ENCODE data around the gene KRT84. TPM values are rescaled to one million over a fixed set of nuclear protein-coding genes. Genes with fewer than 3 reads are reported as not detected.

KRT84 gene
- total and polyA plus RNA-seq, 2 of the 4 experiments (the other 2 are of a cell fraction): not detected

DNA sequence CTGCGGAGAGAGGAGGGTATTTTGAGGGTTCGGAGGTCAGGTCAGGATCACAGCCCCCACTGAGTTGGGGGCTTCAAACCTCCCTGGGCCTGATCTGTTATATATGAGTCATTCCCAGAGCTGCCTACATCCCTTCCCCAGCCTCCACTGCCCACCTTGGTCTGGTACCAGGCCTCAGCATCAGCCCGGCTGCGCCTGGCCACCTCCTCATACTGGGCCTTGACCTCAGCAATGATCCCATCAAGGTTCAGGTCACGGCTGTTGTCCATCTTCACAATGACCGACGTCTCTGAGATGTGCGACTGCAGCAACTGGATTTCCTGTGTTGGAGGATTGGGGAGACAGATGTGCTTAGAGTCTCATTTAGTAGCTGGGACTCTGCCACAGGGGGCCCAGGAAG lies 4.2 kb downstream of the KRT84 start:
- no peak overlapping the region for H3K14ac ChIP-seq (replicated peaks; ENCODE audit: low read depth, low read length)
- WGBS, 2 experiments (ENCODE audit: extremely low coverage in 2 of 2, insufficient read length in 1 of 2): no CpG with 5 or more reads among the region's 8 CpGs
- in situ Hi-C loops (cut with MboI; ENCODE audit: low sequenced_read_pairs) (no loop called here), intact Hi-C loops (cut with micrococcal nuclease) (no loop called here), dilution Hi-C loops (cut with HindIII; ENCODE audit: low sequenced_read_pairs, unreplicated experiment) (no loop called here)
- ATAC-seq (ENCODE audit: low read depth) (no peak), DNase-seq (no peak)
- H3K56ac ChIP-seq (ENCODE audit: extremely low read depth, insufficient read depth, low read length): no peak overlapping the region
- no peak overlapping the region for H4K8ac ChIP-seq (ENCODE audit: low read depth in 2 of 2, low read length in 2 of 2)
- no peaks in the 10 kb centered on the region for H3K4me1 ChIP-seq (ENCODE audit: control insufficient read depth, insufficient read depth, low read length)
- no peak overlapping the region for H2BK5ac ChIP-seq (ENCODE audit: low read depth, low read length, poor library complexity, severe bottlenecking)
- no peak overlapping the region for H3K9ac ChIP-seq (ENCODE audit: low read depth, low read length)
- ChIA-PET CTCF (no interaction called here), POLR2A (ENCODE audit: unreplicated experiment) (no interaction called here)
- BruUV-seq (replicated peaks): no TSS peak
- no peaks in the 10 kb centered on the region for H3K79me1 ChIP-seq (ENCODE audit: low read depth in 1 of 2, low read length in 2 of 2)
- H3K9me3 ChIP-seq (ENCODE audit: control insufficient read depth, insufficient read depth, low read length): no peaks in the 10 kb centered on the region
- no peak overlapping the region for H2BK20ac ChIP-seq (ENCODE audit: low read depth, low read length)
- H4K91ac ChIP-seq (ENCODE audit: insufficient read depth, low read depth, low read length): no peak overlapping the region
- no peak overlapping the region for H2AK9ac ChIP-seq (replicated peaks; ENCODE audit: low read depth, low read length, poor library complexity)
- H2BK15ac ChIP-seq (ENCODE audit: low read depth, low read length): no peak overlapping the region
- no peak overlapping the region for H4K5ac ChIP-seq (ENCODE audit: low read depth, low read length)
- H3K9me1 ChIP-seq (ENCODE audit: insufficient read depth, low read length): no peaks in the 10 kb centered on the region
- H3K36me3 ChIP-seq (ENCODE audit: control insufficient read depth, insufficient read depth, low read length): no peaks in the 10 kb centered on the region
- H2AFZ ChIP-seq (replicated peaks; ENCODE audit: low read length, poor library complexity): peak overlapping the region; percentile 40
- H4K20me1 ChIP-seq (ENCODE audit: insufficient read depth, low read length): no peaks in the 10 kb centered on the region
- H3K4ac ChIP-seq (ENCODE audit: low read depth, low read length): no peak overlapping the region
- H3K4me2 ChIP-seq (ENCODE audit: low read depth, low read length): no peak overlapping the region
- peaks cover 54% of the 10 kb centered on the region for H3K27me3 ChIP-seq (ENCODE audit: control insufficient read depth, insufficient read depth, low read length)
- H3K23ac ChIP-seq (ENCODE audit: low read depth, low read length): no peak overlapping the region
- no peak overlapping the region for H2AK5ac ChIP-seq (ENCODE audit: low read depth, low read length)
- H3K4me3 ChIP-seq (ENCODE audit: insufficient read depth, low read depth, low read length): no peak overlapping the region
- H2BK120ac ChIP-seq (ENCODE audit: low read depth, low read length): no peak overlapping the region
- H3K18ac ChIP-seq (ENCODE audit: low read depth, low read length): no peak overlapping the region
- TF ChIP-seq MAFK (IDR thresholded peaks at IDR 0.05; ENCODE audit: low read depth, low read length) (no peak), MXI1 (IDR thresholded peaks at IDR 0.05; ENCODE audit: borderline replicate concordance, low read depth, low read length) (no peak), NFE2L2 (IDR thresholded peaks at IDR 0.05; ENCODE audit: low read depth, low read length) (no peak), RFX5 (IDR thresholded peaks at IDR 0.05; ENCODE audit: low read depth, low read length) (no peak), POLR2A (IDR thresholded peaks at IDR 0.05; ENCODE audit: low read depth, low read length) (no peak), BHLHE40 (IDR thresholded peaks at IDR 0.05; ENCODE audit: low read depth, low read length) (no peak), SMC3 (IDR thresholded peaks at IDR 0.05; ENCODE audit: low read depth, low read length) (no peak), RCOR1 (IDR thresholded peaks at IDR 0.05; ENCODE audit: insufficient replicate concordance, low read length) (no peak), FOS (IDR thresholded peaks at IDR 0.05; ENCODE audit: low read depth, low read length) (no peak), MAZ (IDR thresholded peaks at IDR 0.05; ENCODE audit: borderline replicate concordance, low read depth, low read length) (no peak)
- TF ChIP-seq, protein P1, sequence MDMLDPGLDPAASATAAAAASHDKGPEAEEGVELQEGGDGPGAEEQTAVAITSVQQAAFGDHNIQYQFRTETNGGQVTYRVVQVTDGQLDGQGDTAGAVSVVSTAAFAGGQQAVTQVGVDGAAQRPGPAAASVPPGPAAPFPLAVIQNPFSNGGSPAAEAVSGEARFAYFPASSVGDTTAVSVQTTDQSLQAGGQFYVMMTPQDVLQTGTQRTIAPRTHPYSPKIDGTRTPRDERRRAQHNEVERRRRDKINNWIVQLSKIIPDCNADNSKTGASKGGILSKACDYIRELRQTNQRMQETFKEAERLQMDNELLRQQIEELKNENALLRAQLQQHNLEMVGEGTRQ (IDR thresholded peaks at IDR 0.05; ENCODE audit: low read depth, low read length): no peak
- TF ChIP-seq, protein P2, sequence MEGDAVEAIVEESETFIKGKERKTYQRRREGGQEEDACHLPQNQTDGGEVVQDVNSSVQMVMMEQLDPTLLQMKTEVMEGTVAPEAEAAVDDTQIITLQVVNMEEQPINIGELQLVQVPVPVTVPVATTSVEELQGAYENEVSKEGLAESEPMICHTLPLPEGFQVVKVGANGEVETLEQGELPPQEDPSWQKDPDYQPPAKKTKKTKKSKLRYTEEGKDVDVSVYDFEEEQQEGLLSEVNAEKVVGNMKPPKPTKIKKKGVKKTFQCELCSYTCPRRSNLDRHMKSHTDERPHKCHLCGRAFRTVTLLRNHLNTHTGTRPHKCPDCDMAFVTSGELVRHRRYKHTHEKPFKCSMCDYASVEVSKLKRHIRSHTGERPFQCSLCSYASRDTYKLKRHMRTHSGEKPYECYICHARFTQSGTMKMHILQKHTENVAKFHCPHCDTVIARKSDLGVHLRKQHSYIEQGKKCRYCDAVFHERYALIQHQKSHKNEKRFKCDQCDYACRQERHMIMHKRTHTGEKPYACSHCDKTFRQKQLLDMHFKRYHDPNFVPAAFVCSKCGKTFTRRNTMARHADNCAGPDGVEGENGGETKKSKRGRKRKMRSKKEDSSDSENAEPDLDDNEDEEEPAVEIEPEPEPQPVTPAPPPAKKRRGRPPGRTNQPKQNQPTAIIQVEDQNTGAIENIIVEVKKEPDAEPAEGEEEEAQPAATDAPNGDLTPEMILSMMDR (conservative IDR thresholded peaks at IDR 0.05; ENCODE audit: low read depth, low read length): no peak
- TF ChIP-seq, protein P3, sequence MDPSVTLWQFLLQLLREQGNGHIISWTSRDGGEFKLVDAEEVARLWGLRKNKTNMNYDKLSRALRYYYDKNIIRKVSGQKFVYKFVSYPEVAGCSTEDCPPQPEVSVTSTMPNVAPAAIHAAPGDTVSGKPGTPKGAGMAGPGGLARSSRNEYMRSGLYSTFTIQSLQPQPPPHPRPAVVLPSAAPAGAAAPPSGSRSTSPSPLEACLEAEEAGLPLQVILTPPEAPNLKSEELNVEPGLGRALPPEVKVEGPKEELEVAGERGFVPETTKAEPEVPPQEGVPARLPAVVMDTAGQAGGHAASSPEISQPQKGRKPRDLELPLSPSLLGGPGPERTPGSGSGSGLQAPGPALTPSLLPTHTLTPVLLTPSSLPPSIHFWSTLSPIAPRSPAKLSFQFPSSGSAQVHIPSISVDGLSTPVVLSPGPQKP (IDR thresholded peaks at IDR 0.05; ENCODE audit: borderline replicate concordance, low read depth, low read length): no peak
- no peak overlapping the region for H3K27ac ChIP-seq (ENCODE audit: insufficient read depth, low read length)
